ENCODE results near the gene GSTM5. TPM values are rescaled to one million over a fixed set of nuclear protein-coding genes. Genes with fewer than 3 reads are reported as not detected.

GSTM5 gene
- total RNA-seq, 1 donor from 2014 or later: 0.17 TPM

DNA sequence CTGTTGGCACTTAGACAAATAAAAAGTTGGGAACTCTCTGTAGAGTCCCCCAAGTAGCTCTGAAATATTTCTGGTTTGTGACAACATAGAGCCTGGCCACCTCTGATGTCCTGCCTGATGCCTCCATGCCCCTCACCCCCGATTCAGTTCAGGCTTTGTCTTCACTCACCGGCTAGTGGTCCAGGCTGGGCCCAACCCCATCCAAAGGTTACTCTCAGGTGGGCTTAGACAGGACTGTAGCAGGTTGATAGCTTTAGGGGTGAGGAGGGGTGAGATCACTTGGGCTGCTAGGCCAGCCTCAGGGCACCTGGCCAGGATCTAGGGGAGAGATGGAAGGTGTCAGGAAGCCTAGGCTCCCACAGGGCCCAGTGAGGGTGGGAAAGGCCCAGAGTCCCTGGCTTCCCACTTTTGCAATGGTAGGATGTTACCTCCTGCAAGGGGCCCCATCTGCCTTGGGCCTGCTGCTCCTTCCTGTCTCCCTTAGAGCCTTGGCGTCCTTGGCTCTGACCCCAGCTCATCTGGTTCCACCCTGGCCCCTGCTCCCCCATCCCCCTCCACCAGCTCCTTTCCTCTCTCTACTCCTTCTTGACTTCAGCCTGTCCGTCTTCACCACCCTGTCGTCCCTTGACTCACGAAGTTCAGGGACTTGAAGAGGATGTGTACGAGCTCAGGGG is 44.9 kb downstream of the GSTM5 start:
- no peaks in the 10 kb centered on the region for H3K4me1 Mint-ChIP-seq (ENCODE audit: unreplicated experiment)
- H3K9me3 Mint-ChIP-seq: no peaks in the 10 kb centered on the region
- DNase-seq (ENCODE audit: extremely low spot score, unreplicated experiment): peak; percentile 49
- H3K27ac Mint-ChIP-seq: no peak overlapping the region
- no peaks in the 10 kb centered on the region for H3K27me3 Mint-ChIP-seq
- no peaks in the 10 kb centered on the region for H3K36me3 Mint-ChIP-seq
- TF ChIP-seq CTCF (conservative IDR thresholded peaks at IDR 0.05): no peak
- no peak overlapping the region for H3K4me3 Mint-ChIP-seq

DNA sequence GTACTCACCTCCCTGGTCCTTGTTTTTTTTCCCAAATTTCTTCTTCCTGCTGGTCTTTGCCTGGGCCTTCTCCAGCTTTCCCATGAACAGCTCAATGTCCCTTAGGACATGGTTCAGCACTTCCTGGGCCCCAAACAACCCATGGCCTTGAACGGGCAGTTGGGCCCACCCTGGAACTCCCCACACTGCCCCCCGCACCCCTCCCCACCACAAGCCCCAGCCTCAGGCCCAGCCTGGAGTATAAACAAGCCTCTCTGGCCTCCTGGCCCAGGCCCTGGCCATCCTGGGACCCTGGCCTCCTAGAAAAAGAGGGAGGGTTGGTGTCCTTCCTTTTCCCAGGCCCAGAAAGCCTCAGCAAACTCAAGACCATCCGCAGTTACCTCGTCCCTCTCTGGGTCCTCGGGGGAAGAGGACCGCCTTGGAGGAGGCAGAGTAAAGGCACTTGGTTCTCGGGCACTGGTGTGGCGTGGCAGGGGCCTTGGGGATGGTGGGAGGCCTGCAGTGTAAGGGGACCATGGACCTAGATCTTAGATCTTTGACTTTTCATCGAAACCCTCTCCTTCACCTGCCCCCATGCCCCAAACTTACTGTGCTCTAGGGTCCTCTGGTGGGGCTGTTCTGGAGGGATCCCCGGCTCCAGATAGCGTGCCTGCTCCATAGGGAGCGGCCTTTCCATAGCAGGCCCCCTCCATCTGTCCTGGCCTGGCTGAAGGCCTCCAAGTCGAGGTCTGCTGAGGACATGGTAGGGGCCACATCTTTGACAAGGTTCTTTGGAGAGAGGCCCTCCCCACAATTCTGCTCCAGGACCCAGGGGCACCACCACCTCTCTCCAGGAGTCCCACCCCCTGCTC is 46.1 kb downstream of the GSTM5 start:
- Mint-ChIP-seq H3K4me1 (ENCODE audit: unreplicated experiment) (peaks cover 9% of the 10 kb centered on the region), H3K4me3 (no peak overlapping the region), H3K36me3 (no peaks in the 10 kb centered on the region), H3K27ac (no peak overlapping the region), H3K9me3 (no peaks in the 10 kb centered on the region), H3K27me3 (no peaks in the 10 kb centered on the region)
- peak; percentile 57 for DNase-seq (ENCODE audit: extremely low spot score, unreplicated experiment)
- no peak for TF ChIP-seq CTCF (conservative IDR thresholded peaks at IDR 0.05)

DNA sequence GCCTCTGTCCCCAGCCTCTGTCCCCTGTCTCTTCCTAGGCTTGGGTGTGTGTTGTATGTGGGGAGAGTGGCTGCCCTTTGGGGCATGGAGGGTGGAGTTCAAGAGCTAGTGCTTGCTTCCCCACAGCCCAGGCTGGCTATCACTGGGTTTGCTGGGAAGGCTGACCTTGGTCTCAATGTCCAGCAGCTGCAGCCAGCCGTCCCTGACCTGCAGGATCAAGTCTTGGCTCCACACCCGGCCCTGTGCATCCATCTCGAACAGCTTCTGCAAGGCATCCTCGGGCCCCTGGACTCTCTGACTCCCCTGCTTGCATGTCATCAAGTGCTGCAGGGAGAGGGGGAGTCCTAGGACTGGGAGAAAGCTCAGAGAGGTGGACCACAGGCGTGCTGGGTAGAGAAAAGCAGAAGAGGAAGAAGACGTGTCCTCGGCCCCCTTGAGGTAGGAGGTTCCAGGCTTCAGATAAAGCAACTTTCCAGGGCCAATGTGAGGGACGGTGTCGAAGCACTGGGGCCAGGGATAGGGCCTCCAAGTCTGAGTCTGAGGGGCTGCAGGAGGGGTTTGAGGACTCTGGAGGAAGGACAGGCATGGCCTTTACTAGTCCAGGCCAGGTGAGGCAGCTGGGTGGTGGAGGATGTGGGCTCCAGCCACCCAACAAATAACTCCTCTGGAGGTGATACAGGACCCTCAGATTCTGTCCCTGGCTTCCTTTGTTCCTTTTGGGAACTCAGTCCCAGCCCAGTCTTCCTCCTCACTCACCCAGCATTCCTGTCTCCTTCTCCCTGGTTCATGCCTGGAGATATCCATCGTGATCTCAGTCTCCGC is 47.7 kb downstream of the GSTM5 start:
- no peaks in the 10 kb centered on the region for H3K36me3 Mint-ChIP-seq
- H3K4me3 Mint-ChIP-seq: no peak overlapping the region
- no peak overlapping the region for H3K27ac Mint-ChIP-seq
- peaks cover 9% of the 10 kb centered on the region for H3K4me1 Mint-ChIP-seq (ENCODE audit: unreplicated experiment)
- DNase-seq (ENCODE audit: extremely low spot score, unreplicated experiment): peak; percentile 61
- no peak for TF ChIP-seq CTCF (conservative IDR thresholded peaks at IDR 0.05)
- H3K9me3 Mint-ChIP-seq: no peaks in the 10 kb centered on the region
- no peaks in the 10 kb centered on the region for H3K27me3 Mint-ChIP-seq

DNA sequence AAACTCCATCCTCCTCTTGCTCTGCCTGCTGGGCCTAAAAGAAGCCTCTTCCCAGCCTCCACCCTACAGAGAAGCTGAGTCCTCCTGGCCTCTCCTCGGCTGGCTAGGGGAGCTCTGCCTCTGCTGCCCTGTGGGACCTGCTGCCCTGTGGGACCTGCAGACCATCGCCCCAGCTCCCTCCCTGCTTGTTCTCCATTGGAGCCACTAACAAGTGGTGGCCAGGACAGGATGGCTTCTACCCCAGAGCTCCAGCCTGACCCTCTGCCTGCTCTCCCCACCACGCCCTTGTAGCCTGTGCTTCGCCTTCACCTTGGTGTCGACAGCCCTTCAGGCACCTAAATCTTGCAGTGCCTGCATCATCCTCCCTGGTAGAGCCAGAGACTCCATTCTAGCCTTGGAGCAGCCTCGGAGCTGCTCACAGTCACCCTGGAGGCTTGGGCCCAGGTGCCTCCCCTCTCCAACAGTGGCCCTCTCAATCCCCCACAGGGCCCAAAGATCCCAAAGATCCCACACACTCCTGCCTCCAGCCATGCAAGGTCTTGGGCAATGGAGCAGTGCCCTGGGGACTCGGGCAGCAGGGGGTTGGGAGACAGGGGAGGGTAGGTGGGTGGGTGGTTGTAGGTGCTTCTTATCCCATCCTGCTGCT is 48.7 kb downstream of the GSTM5 start:
- Mint-ChIP-seq H3K36me3 (no peaks in the 10 kb centered on the region), H3K27ac (no peak overlapping the region), H3K4me1 (ENCODE audit: unreplicated experiment) (peaks cover 9% of the 10 kb centered on the region), H3K4me3 (no peak overlapping the region), H3K9me3 (no peaks in the 10 kb centered on the region), H3K27me3 (no peaks in the 10 kb centered on the region)
- DNase-seq (ENCODE audit: extremely low spot score, unreplicated experiment): peak; percentile 50
- TF ChIP-seq CTCF (conservative IDR thresholded peaks at IDR 0.05): no peak

Data from type B pancreatic cell (in vitro differentiated cells).